ENCODE data around the gene MARCHF3.

MARCHF3 gene

GRCh38 chr5:126995039-126995438 is 35.3 kb downstream of the MARCHF3 start:
- no peak for TF ChIP-seq CTCF (IDR thresholded peaks at IDR 0.05; ENCODE audit: insufficient read depth, low read length, poor library complexity, severe bottlenecking)
- Histone ChIP-seq H3K4me3 (replicated peaks; ENCODE audit: low read depth, low read length) (no peak overlapping the region), H3K36me3 (ENCODE audit: control insufficient read depth, insufficient read depth, low read length) (no peaks in the 10 kb centered on the region), H3K27me3 (replicated peaks; ENCODE audit: control insufficient read depth, insufficient read depth, low read length) (no peaks in the 10 kb centered on the region)
- DNase-seq (ENCODE audit: extremely low read depth, insufficient read length): no peak

GRCh38 chr5:126994485-126994884 is 35.9 kb downstream of the MARCHF3 start:
- TF ChIP-seq CTCF (IDR thresholded peaks at IDR 0.05; ENCODE audit: insufficient read depth, low read length, poor library complexity, severe bottlenecking): no peak
- H3K4me3 ChIP-seq (replicated peaks; ENCODE audit: low read depth, low read length): no peak overlapping the region
- H3K36me3 ChIP-seq (ENCODE audit: control insufficient read depth, insufficient read depth, low read length): no peaks in the 10 kb centered on the region
- no peaks in the 10 kb centered on the region for H3K27me3 ChIP-seq (replicated peaks; ENCODE audit: control insufficient read depth, insufficient read depth, low read length)
- no peak for DNase-seq (ENCODE audit: extremely low read depth, insufficient read length)

- H3K36me3 ChIP-seq (ENCODE audit: control insufficient read depth, insufficient read depth, low read length): no peaks in the 10 kb centered on the region
- H3K27me3 ChIP-seq (replicated peaks; ENCODE audit: control insufficient read depth, insufficient read depth, low read length): no peaks in the 10 kb centered on the region
- peak overlapping the region; percentile 19 for H3K4me3 ChIP-seq (replicated peaks; ENCODE audit: low read depth, low read length)
- peak; percentile 45 for DNase-seq (ENCODE audit: extremely low read depth, insufficient read length)
- no peak for TF ChIP-seq CTCF (IDR thresholded peaks at IDR 0.05; ENCODE audit: insufficient read depth, low read length, poor library complexity, severe bottlenecking)
Measured at GRCh38 chr5:126988021-126988569, 42.3 kb downstream of the MARCHF3 start.

GRCh38 chr5:126987271-126987899 is 43.0 kb downstream of the MARCHF3 start:
- Histone ChIP-seq H3K27me3 (replicated peaks; ENCODE audit: control insufficient read depth, insufficient read depth, low read length) (no peaks in the 10 kb centered on the region), H3K36me3 (ENCODE audit: control insufficient read depth, insufficient read depth, low read length) (no peaks in the 10 kb centered on the region), H3K4me3 (replicated peaks; ENCODE audit: low read depth, low read length) (no peak overlapping the region)
- no peak for DNase-seq (ENCODE audit: extremely low read depth, insufficient read length)
- TF ChIP-seq CTCF (IDR thresholded peaks at IDR 0.05; ENCODE audit: insufficient read depth, low read length, poor library complexity, severe bottlenecking): no peak

GRCh38 chr5:126984632-126985031 is 45.7 kb downstream of the MARCHF3 start:
- no peak for TF ChIP-seq CTCF (IDR thresholded peaks at IDR 0.05; ENCODE audit: insufficient read depth, low read length, poor library complexity, severe bottlenecking)
- DNase-seq (ENCODE audit: extremely low read depth, insufficient read length): no peak
- Histone ChIP-seq H3K27me3 (replicated peaks; ENCODE audit: control insufficient read depth, insufficient read depth, low read length) (no peaks in the 10 kb centered on the region), H3K4me3 (replicated peaks; ENCODE audit: low read depth, low read length) (no peak overlapping the region), H3K36me3 (ENCODE audit: control insufficient read depth, insufficient read depth, low read length) (no peaks in the 10 kb centered on the region)

All from GM06990 (cell line).